DMS114 treated with DMSO at 0.1 percent for 48 hours (cell line): ENCODE data around the gene C19orf25.
A peak's percentile ranks its signal among the peaks of the same experiment; 100 is the strongest.
"Not testable (repeated sequence)": the region's sequence is repeated elsewhere in the genome, so short reads cannot be mapped to it uniquely, and the experiment has no call there.

ENCODE experiments used
- DNase-seq: peaks from one replicate; lab custom pipeline; 2025; ENCODE audit not compliant: unreplicated experiment; lab: John Stamatoyannopoulos, UW

Gene C19orf25

DNA sequence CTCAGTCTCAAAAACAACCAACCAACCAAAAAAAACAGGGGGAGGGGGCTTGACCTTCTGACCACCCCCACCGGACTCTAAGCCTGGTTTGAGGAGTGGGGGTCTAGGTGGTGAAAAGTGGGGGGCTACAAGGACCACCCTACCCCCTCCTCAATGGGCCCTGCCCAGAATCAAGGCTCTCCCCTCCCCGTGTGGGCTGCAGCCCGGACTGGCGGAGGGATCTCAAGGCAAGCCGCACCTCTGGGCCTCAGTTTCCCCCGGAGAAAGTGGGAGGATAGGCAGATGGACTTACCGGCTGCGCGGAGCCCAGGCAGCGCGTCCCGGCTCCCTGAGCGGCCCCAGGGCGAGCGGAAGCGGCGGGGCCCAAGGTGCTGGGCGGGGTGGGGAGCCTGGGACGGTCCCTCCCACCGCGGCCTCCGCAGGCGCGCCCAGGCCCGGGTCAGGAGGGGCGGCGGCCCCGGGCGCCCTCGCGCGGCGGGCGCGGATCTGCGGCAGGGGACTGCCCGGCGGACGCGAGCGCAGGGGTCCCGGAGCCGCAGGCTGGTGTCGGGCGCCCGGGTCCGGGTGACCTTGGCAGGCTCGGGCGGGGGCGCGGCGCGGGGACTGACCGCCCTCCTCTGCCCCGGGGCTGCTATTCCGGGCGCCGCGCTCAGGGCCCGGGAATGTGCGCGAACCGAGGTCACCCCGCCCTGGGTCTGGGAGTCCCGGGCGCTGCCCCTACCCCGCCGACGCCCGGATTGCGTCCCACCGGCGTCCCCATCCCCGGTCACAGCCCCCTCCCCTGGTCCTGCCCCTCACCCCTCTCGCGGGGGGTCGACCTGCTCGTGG, 33.9 kb upstream of the C19orf25 start, which contains the start of gene ADAMTSL5:
Gene ADAMTSL5 (minus strand): TSS at position 349 of the 828 bp plus-strand sequence. CDS start 2,076 bp downstream, outside the sequence.
- no peak for DNase-seq

DNA sequence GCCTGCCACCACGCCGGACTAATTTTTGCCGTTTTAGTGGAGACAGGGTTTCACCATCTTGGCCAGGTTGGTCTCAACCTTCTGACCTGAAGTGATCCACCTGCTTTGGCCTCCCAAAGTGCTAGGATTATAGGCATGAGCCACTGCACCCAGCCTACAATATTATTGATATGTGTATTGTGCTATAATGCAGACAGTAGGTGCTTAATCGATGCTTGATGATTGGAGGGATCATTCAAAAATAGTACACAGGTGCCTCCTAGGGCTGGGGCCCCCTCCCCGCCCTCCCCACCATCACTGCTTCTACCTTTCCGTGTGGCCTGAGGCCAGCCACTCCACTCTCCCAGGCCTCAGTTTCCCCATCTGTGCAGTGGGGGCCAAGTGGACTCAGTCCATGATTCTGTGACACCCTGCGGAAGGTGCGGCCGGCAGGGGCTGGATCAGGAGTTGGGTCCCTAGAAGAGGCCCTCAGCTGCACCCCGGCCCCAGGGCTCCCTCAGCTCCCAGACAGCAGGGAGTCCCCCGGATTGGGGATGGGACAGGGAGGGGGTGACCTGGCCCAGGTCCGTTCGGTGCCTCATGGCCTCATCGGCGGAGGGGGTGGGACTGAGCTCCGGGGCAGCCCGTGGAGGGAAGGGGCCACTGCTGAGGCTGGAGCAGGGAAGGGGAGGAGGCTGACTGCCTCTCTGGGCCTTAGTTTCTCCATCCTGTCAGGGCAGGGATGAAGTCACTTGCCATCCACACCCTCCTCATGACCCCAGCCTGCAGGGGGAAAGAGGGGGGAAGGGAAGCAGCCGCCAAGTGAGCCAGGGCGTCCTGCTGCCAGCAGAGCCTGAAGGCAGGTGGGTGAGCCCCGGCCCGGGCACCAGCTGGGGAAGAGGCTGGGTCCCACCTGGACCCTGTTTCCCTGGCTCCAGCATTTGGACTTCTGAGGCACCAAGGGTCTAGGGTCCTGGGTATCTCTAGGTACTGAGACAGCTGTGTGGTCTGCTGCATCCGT, 32.6 kb upstream of the C19orf25 start:
- no peak for DNase-seq

DNA sequence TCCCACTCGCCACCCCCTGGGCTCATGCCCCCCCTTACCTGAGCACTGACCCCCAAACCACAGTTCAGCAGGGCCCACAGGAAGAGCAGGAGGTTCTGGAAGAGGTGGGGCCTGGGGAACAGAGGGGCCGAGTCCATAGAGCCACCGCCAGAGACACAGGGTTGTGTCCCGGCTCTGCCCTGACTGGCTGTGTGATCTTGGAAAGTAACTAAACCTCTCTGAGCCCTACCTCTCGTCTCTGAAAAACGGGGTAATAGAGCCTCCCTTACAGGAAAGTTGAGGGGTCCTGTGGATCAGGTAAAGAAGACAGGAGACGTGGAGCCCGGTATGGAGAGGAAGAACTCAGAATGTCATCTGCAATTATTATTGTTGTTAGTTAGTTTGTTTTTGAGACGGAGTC, 31.8 kb upstream of the C19orf25 start:
- DNase-seq: no peak

DNA sequence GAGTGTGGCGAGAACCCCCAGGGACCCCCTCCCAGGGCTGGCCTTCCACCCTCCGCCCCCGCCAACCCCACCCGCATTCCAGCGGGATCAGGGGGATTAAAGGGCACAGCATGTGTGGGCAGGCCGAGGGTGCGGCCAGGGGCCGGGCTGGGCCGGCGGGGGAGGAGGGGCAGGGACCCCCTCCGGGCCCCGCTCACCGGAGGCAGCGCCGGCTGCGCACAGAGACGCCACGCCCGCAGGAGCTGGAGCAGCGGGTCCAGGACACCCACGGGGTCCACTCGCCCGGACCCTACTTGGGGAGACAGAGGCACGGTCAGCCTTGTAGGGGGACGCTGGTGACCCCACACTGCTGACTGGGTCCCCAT, 31.4 kb upstream of the C19orf25 start:
- DNase-seq: no peak

DNA sequence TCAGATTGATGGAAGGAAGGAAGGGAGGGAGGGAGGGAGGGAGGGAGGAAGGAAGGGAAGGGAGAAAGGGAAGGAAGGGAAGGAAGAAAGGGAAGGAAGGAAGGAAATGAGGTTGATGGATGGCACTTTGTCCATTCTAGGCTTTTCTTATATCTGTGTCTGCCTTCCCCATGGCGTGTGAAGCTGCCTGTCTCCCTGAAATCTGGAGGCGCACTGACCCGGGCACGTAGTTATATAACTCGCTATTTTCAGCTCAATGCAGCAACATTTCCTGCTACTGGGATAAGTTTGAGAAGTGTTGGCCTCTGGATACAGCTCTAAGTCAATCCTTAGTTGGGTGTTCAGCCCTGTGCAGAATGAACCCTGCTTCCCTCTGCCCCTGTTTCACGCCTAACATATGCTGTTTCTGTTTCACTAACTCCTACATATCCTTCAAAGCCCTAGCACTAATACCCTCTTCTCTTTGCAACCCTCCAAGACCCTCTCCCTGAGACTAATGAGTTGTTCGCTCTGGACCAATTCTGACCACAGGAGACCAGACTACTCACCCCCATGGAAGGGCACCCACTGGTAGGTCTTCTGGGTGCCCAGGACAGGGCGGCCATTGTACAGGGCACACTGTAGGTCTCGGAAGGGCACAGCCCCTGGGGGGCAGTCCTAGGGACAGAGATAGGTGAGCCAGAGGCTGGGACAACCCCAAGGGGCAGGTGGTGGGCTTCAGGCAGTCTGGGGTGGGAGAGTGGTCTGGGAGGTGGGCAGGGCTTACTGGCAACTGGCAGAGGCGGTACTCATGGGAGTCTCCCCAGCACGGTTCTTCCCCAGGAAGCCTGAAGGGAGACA, 30.8 kb upstream of the C19orf25 start:
- no peak for DNase-seq

DNA sequence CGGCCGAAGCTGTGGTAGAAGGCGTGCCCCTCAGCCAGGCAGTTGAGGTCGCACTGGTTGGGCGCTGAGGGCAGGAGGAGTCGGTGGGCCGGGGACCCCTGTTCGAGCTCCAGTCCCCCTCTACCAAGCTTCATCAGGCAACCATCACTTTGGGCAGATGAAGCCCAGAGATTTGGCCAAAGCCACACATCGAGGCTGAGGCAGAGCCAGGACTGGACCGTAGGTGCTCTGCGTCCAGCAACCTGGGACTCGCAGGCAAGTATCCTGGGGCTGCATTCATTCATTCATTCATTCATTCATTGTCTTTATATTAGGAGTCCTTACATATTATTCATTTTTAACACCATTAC, 29.5 kb upstream of the C19orf25 start:
- no peak for DNase-seq

DNA sequence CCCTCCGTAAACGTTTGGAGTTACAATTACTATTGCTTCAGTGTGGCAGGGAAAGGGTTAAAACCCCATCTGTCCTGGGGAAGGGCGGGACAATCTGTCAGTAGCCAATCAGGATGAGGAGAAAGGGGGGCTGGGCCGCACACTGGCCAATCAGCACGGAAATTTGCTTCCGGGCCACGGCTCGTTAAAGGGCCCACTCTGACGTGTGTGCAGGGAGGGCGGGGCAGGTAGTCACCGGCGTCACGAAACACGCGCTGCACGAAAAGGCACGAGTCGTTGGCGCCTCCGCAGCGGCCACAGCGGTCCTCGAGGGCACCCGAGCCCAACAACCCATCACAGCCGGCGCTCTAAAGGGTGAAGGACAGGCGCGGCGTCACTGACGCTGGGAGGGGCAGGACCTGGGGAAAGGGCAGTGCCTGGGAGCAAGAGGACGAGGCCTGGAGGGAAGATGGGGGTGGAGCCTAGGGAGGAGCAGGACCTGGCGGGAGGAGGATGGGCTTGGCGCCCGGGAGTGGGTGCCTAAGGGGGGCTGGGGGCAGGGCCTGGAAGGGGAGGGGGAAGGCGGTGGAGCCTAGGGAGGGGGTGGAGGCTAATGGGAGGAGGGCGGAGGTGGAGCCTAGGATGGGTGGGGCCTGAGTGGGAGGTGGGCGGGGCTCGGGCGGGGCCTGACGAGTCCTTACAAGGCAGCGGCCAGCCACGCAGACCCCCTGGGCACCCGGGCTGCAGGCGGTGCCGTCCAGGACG, 28.9 kb upstream of the C19orf25 start:
- peak; percentile 60 for DNase-seq

DNA sequence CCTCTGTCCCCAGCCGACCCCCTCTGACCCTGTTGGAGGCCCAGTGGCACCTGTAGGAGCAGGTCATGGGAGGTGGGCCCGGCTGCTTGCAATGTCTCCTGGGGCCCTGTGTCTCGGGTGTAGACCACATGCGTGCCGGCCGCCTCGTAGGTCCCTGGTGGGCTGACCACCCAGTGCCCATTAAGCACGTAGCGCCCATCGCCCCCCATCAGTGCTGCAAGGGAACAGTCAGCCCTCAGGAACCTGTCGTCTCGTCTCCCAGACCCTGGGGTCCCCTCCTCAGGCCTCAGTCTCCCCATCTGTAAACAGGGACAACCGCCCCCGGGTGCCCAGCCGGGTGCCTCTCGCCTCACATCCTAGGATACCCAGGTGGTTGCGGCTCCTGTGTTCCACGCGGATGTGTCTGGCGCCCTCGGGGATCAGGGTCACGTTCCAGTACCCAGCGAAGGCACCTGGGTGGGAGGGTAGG, 28.2 kb upstream of the C19orf25 start:
- DNase-seq: no peak

DNA sequence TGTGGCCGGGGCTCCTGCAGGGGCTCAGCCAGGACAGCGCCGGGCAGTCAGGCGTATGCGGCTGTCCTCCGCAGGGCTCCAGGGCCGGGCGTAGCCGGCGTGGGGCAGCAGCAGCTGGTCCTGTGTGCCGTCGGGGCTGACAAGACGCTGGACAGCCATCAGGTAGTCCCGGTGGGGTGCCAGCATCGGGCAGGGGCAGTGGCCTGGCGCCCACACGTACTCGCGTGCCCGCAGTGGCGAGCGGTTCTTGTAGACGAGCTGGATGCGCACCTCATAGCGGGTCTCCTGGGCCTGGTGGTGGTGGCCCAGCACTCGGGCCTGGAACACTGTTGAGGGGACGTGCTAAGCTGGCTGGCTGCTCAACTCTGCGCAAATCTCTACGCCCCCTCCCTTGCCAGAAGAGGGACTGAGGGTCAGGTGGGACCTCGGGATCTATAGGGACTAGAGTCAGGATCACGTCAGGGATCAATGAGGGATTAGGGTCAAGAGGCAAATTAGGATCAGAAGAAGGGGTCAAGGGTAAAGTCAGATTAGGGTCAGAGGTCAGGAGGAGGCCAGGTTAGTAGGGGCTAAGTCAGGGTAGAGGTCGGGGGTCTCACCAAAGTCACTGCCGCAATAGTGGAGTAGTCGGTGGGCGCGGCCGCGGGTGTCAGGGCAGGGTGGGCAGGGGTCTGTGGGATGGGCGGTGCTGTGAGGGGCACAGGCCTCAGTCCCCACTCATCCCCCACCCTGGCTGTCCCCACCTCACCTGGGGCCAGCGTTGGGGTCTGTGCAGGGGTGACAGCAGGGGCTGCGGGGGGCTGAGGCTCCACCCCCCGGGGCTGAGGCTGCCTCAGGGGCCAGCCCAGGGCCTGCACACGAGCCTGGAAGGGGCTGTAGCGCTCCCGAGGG, 27.2 kb upstream of the C19orf25 start:
- no peak for DNase-seq

DNA sequence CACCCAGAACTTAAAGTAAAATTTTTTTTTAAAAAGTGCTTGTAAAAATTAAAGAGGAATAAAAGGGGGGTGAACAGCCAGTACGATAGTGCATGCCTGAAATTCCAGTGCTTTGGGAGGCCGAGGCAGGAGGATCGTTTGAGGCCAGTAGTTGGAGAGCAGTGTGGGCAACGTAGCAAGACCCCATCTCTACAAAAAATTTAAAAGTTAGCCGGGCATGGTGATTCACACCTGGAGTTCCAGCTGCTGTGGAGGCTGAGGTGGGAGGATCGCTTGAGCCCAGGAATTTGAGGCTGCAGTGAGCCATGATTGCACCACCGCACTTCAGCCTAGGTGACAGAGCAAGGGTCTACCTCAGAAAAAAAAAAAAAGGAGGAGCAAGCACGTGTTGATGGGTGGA, 26.0 kb upstream of the C19orf25 start:
- no peak for DNase-seq

DNA sequence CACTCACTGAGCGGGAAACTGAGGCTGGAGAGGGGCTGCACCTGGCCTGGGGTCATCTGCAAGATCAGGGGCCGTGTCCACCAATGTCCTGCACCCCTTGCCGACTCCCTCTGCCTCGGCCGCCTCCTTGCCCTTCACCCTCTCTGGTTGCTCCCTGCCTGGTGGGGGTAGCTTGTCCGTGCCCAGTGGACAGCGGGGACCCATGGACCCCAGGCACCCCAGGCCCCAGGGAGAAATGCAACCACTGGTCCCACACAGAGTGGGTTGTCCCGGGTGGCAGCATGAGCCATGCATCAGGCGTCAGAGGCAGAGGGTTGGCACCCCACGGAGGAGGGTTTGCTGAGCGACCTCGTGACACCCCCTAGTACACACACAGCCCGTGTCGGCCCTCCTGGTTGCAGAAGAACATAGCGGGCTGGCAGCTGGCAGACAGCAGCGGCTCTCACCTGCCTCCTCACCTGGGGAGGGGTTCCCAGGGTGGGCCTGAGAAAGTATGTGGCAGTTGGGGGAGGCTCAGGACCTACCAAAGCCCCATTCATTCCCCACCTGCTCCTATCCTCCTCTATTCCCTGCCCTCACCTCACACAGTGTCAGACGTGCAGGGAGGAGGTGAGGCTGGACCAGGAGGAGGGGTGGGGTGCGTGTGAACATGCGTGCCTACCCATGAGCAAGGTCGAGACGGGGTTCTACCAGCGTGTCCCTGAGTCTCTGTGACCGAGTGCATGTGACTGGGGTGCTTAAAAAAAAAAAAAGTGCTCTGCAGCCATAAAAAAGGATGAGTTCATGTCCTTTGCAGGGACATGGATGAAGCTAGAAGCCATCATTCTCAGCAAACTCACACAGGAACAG, 25.1 kb upstream of the C19orf25 start:
- DNase-seq: no peak

DNA sequence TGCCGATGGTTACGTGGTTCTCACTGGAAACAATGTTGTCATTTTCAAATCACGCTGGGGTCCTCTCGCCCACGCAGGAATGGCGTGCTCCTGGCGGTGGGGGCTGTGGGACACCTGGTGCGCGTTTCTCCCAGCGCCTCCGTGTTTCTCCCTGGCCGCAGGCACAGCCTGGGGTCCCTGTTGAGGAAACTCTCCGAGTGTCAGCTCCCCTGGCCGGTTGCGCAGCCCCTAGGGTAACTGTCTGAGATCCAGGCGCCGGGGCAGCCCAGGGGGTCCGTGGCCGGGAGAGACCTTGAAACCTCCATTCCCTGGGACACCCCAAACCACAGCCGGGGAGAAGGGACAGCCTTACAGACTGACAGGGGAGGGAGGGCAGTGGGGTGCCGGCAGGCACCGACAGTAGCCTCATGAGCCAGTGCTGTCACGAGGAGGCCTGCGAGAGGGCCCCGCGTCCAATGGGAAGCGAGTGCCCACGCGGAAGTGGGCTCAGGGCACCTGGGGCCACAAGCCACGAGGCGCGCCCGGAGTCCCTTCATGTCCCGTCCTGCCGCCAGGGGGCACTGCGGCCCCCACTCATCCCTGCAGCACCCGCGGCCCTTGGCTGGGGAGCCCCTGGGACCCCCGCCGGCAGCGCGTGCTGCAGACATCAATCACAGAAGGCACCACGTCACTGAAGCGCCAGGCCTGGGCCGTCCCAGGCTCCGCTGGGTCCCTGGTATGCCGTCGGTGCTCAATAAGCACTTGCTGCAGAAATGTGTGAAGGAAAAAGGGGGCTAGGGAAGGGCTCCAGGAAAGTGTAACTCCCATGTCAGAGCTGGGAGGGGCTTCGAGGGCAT, 24.3 kb upstream of the C19orf25 start:
- DNase-seq: no peak

DNA sequence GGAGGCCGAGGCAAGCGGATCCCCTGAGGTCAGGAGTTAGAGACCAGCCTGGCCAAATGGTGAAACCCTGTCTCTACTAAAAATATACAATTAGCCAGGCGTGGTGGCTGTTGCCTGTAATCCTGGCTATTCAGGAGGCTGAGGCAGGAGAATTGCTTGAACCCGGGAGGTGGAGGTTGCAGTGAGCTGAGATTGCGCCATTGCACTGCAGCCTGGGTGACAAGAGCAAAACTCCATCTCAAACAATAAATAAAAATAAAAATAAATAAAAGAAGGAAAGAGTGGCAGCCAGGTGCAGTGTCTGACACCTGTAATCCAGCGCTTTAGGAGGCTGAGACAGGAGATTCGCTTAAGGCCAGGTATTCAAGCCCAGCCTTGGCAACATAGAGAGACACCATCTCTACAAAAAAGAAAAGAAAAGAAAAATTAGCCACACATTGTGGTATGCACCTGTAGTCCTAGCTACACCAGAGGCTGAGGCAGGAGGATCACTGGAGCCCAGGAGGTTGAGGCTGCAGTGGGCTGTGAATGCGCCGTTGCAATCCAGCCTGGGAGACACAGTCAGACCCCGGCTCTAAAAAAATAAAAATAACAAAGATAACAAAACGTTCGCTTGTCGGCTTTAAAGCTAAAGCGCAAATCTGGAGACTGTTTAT, 23.5 kb upstream of the C19orf25 start:
- DNase-seq: no peak

DNA sequence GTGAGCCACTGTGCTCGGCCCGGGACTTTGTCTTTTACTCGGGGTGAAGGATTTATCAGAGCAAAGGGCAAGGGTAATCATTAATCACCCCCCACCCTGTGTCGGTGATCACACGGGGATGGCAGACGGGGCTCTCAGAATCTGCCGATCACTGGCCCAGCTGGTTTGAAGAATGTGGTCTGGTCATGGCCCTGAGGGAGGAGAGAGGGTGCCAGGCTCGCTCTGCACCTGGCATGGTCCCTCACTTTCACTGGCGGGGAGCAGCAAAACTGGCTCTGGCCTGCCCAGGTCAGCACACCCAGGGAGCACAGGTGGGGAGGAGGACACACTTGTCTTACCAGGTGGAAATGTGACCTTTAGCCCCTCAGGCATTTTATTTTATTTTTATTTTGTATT, 22.2 kb upstream of the C19orf25 start:
- DNase-seq: no peak

DNA sequence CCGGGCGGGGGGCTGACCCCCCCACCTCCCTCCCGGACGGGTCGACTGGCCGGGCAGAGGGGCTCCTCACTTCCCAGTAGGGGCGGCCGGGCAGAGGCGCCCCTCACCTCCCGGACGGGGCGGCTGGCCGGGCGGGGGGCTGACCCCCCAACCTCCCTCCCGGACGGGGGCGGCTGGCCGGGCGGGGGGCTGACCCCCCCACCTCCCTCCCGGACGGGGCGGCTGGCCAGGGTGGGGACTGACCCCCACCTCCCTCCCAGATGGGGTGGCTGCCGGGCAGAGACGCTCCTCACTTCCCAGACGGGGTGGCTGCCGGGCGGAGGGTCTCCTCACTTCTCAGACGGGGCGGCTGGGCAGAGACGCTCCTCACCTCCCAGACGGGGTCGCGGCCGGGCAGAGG, 20.2 kb upstream of the C19orf25 start:
- not testable (repeated sequence) for DNase-seq

DNA sequence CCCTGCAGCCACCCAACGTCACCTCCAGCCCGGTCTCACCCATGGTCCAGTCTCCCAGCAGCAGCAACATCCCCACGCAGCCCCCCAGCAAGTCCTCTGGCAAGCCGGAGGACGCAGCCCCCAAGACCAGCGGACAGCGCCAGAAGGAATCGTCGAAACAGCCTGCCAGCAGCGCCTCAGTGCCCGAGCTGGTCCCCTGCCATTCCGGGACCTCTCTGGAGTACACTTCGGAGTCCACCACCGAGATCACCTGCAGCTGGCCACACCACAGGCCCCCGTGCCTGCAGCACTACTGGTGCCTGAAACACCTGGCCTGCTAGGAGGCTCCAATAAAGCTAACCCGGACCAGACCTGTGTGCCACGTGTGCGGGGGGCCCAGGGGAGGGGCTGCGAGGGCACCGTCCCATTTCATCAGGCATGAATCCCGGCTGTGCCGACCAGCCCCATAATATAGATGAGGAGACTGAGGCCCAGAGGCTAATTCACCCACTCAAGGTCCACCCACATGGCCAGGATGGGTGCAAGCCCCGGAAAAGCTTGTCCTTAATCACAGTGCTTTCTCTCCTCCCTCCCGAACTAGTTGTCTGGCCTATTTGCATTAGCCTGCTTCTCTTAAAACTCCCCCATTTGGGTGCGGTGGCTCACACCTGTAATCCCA, 18.7 kb upstream of the C19orf25 start:
- DNase-seq: no peak
